HFFc6 (cell line): ENCODE data around the gene SCT. TPM values are rescaled to one million over a fixed set of nuclear protein-coding genes. Genes with fewer than 3 reads are reported as not detected.
A peak's percentile ranks its signal among the peaks of the same experiment; 100 is the strongest.

Experiments
- DNase-seq: peaks from one replicate; pipeline ENCODE4 v3.0.0-alpha.2; 2018
- H3K27ac Mint-ChIP-seq: 2 replicates; pipeline ENCODE4 v1.8.0; 2020; ENCODE audit warnings: mild to moderate bottlenecking, mixed read lengths
- H3K27me3 Mint-ChIP-seq: 2 replicates; pipeline ENCODE4 v1.8.0; 2021; ENCODE audit warnings: mild to moderate bottlenecking, moderate library complexity, mixed read lengths; ENCODE audit not compliant: insufficient read depth
- H3K36me3 Mint-ChIP-seq: 2 replicates; pipeline ENCODE4 v1.8.0; 2021; ENCODE audit warnings: low read depth, mixed read lengths
- H3K4me1 Mint-ChIP-seq: 2 replicates; pipeline ENCODE4 v1.8.0; 2020; ENCODE audit warnings: low read depth, mixed read lengths
- H3K4me3 Mint-ChIP-seq: 2 replicates; pipeline ENCODE4 v1.8.0; 2020; ENCODE audit warnings: mild to moderate bottlenecking, moderate library complexity, mixed read lengths
- H3K9me3 Mint-ChIP-seq: 2 replicates; pipeline ENCODE4 v1.8.0; 2020; ENCODE audit warnings: mild to moderate bottlenecking, mixed read lengths
- total RNA-seq, 6 experiments: library from RNA; stranded (reverse); fragmentation: NEBNext Ultra II Directional; extraction: Animal tissue kit (Norgen Biotek cat#: 25700); gene quantifications; 2 replicates in 1 of 6; 3 replicates in 5 of 6; pipeline ENCODE4 v1.2.3, GENCODE V29; 2021
- TF ChIP-seq, protein P1 (sequence below): fragments of 200-600 bp; sonication (generic); IDR thresholded peaks from 2 replicates; pipeline ENCODE4 v1.5.0; 2021; ENCODE audit warnings: antibody characterized with exemption, mild to moderate bottlenecking

SCT gene
- total RNA-seq, 6 experiments from 2014 or later = not detected

- Mint-ChIP-seq H3K36me3 (no peaks in the 10 kb centered on the region), H3K27me3 (peaks cover 13% of the 10 kb centered on the region), H3K4me3 (peak overlapping the region; percentile 70), H3K27ac (no peak overlapping the region), H3K4me1 (peaks cover 5% of the 10 kb centered on the region; the same call in 1 of the 2 replicates), H3K9me3 (no peaks in the 10 kb centered on the region)
- TF ChIP-seq, protein P1, sequence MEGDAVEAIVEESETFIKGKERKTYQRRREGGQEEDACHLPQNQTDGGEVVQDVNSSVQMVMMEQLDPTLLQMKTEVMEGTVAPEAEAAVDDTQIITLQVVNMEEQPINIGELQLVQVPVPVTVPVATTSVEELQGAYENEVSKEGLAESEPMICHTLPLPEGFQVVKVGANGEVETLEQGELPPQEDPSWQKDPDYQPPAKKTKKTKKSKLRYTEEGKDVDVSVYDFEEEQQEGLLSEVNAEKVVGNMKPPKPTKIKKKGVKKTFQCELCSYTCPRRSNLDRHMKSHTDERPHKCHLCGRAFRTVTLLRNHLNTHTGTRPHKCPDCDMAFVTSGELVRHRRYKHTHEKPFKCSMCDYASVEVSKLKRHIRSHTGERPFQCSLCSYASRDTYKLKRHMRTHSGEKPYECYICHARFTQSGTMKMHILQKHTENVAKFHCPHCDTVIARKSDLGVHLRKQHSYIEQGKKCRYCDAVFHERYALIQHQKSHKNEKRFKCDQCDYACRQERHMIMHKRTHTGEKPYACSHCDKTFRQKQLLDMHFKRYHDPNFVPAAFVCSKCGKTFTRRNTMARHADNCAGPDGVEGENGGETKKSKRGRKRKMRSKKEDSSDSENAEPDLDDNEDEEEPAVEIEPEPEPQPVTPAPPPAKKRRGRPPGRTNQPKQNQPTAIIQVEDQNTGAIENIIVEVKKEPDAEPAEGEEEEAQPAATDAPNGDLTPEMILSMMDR = no peak
- no peak for DNase-seq
Measured at GRCh38 chr11:637333-637592, 10.3 kb upstream of the SCT start.

DNA sequence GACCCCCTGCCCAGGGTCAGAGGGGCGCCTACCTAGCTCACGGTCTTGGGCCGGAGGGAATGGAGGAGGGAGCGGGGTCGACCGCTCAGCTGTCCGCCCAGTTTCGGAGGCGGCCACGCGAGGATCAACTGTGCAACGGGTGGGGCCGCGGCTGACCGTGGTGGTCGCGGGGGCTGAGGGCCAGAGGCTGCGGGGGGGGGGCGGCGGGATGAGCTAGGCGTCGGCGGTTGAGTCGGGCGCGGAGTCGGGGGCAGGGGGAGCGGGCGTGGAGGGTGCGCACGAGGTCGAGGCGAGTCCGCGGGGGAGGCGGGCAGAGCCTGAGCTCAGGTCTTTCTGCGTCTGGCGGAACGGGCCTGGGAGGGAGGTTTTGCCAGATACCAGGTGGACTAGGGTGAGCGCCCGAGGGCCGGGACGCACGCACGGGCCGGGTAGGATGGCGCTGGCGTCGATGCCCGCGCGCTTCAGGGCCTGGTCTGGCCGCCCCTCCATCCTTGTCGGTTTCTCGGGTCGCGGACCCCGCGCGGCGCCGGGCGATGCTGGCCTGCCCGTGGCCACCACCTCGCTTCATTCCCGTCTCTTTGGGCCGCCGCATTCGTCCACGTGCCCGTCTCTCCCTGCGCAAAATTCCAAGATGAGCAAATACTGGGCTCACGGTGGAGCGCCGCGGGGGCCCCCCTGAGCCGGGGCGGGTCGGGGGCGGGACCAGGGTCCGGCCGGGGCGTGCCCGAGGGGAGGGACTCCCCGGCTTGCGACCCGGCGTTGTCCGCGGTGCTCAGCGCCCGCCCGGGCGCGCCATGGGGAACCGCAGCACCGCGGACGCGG, 9.7 kb upstream of the SCT start, which contains the start of gene DRD4:
Gene DRD4 (plus strand): TSS at position 759 of the 822 bp plus-strand sequence. CDS start 36 bp downstream, at position 795.
- peaks cover 10% of the 10 kb centered on the region for H3K27me3 Mint-ChIP-seq

GRCh38 chr11:635945-636510, 9.0 kb upstream of the SCT start:
- Mint-ChIP-seq H3K36me3 (no peaks in the 10 kb centered on the region), H3K9me3 (no peaks in the 10 kb centered on the region), H3K4me1 (peaks cover 5% of the 10 kb centered on the region; the same call in 1 of the 2 replicates), H3K27me3 (peaks cover 10% of the 10 kb centered on the region), H3K4me3 (no peak overlapping the region), H3K27ac (no peak overlapping the region)
- TF ChIP-seq, protein P1 = no peak
- DNase-seq = no peak

More for the DNA sequence above, 9.7 kb upstream of the SCT start, which contains the start of gene DRD4:
- no peak for DNase-seq
- Mint-ChIP-seq H3K36me3 (no peaks in the 10 kb centered on the region), H3K27ac (no peak within 1 kb of the TSS), H3K9me3 (no peaks in the 10 kb centered on the region), H3K4me1 (peaks cover 5% of the 10 kb centered on the region; the same call in 1 of the 2 replicates), H3K4me3 (peak within 1 kb of the TSS; percentile 70)
- TF ChIP-seq, protein P1 = no peak

GRCh38 chr11:630871-631270, 3.9 kb upstream of the SCT start:
- Mint-ChIP-seq H3K27me3 (peaks cover 17% of the 10 kb centered on the region), H3K27ac (no peak overlapping the region), H3K4me1 (peaks cover 22% of the 10 kb centered on the region), H3K36me3 (peaks cover 11% of the 10 kb centered on the region), H3K4me3 (no peak overlapping the region), H3K9me3 (peaks cover 9% of the 10 kb centered on the region; the same call in 1 of the 2 replicates)
- TF ChIP-seq, protein P1 = no peak
- no peak for DNase-seq

GRCh38 chr11:629237-629583, 2.2 kb upstream of the SCT start:
- Mint-ChIP-seq H3K36me3 (peaks cover 11% of the 10 kb centered on the region), H3K27ac (no peak overlapping the region), H3K4me1 (peaks cover 22% of the 10 kb centered on the region), H3K4me3 (no peak overlapping the region), H3K9me3 (peaks cover 9% of the 10 kb centered on the region; the same call in 1 of the 2 replicates), H3K27me3 (peaks cover 17% of the 10 kb centered on the region)
- TF ChIP-seq, protein P1 = no peak
- no peak for DNase-seq
